ENCODE measurements around the gene PRRT1B. TPM values are rescaled to one million over a fixed set of nuclear protein-coding genes. Genes with fewer than 3 reads are reported as not detected.

Gene PRRT1B
- total and polyA plus RNA-seq, 9 of the 15 experiments (the other 6 are each of a cell fraction or from before 2014, with no cell fraction given): not detected

GRCh38 chr9:131530920-131531832 is 14.1 kb upstream of the PRRT1B start, which contains the start of gene UCK1 (continued):
- 0 out of 4 replicates have a peak, but pooled peaks of 1 of the 2 experiments have one; percentile 31 for TF ChIP-seq MLLT1 (IDR thresholded peaks at IDR 0.05)
- no peak for TF ChIP-seq ZNF311 (CRISPR knock-in tag; IDR thresholded peaks at IDR 0.05)
- TF ChIP-seq KDM4B (IDR thresholded peaks at IDR 0.05; ENCODE audit: borderline replicate concordance in 2 of 2, low read depth in 1 of 2): no peak
- no peak for TF ChIP-seq ZKSCAN3 (CRISPR knock-in tag; IDR thresholded peaks at IDR 0.05)
- no peak for TF ChIP-seq TCF7 (IDR thresholded peaks at IDR 0.05; ENCODE audit: borderline replicate concordance)
- TF ChIP-seq SNIP1 (IDR thresholded peaks at IDR 0.05; ENCODE audit: low read depth): no peak

- Histone ChIP-seq H3K9me1 (ENCODE audit: control insufficient read depth, insufficient read depth, low read length) (no peaks in the 10 kb centered on the region), H3K4me2 (ENCODE audit: insufficient read depth, low read length) (no peak overlapping the region), H3K9ac (ENCODE audit: insufficient read depth in 1 of 2, low read depth in 2 of 2, low read length in 2 of 2) (no peak overlapping the region), H3K4me1 (replicated peaks in 1 of 2; ENCODE audit: control insufficient read depth in 2 of 2, insufficient read depth in 2 of 2, low read length in 2 of 2) (peaks cover 17 to 35% of the 10 kb centered on the region in 2 experiments; a peak in 4 of 5 replicates), H3K27me3 (ENCODE audit: control insufficient read depth in 2 of 2, insufficient read depth in 2 of 2, low read length in 2 of 2) (peaks cover 2 to 8% of the 10 kb centered on the region in 2 experiments; a peak in 2 of 5 replicates), H4K20me1 (replicated peaks; ENCODE audit: control insufficient read depth, insufficient read depth, low read length) (no peaks in the 10 kb centered on the region), H3K79me2 (ENCODE audit: control insufficient read depth, insufficient read depth, low read length) (peaks cover 12% of the 10 kb centered on the region), H3K9me3 (replicated peaks; ENCODE audit: control insufficient read depth, insufficient read depth, low read depth, low read length) (no peaks in the 10 kb centered on the region), H3K27ac (ENCODE audit: extremely low read depth, low read depth, low read length) (no peak overlapping the region), H3K36me3 (ENCODE audit: control insufficient read depth, insufficient read depth, low read length) (peaks cover 4% of the 10 kb centered on the region; the same call in 2 of the 3 replicates), H3K4me3 (no peak overlapping the region), H2AFZ (ENCODE audit: low read depth, low read length) (peak overlapping the region; percentile 43; the same call in 1 of the 2 replicates)
- 3% methylated on average over 8 of the region's 8 CpGs for WGBS (ENCODE audit: insufficient coverage, low coverage, missing lambda C conversion rate)
- BruUV-seq (replicated peaks): no TSS peak
- intact Hi-C loops (cut with micrococcal nuclease): no loop called here
- FAIRE-seq (peak; percentile 78), DNase-seq (ENCODE audit: extremely low read depth in 1 of 4, low spot score in 3 of 4) (peak in 1 of 4 experiments; percentile 23), ATAC-seq (no peak)
- in situ Hi-C loops (cut with MboI): no loop called here
- CTCF ChIA-PET (ENCODE audit: low intra/inter-chr PET ratio): interaction anchor here (0.6 kb wide), 1 partner anchor 217 kb away, joined by 4 read pairs; no protein-coding TSS in a partner anchor
- POLR2A ChIA-PET: interaction anchor here (1.1 kb wide), 1 partner anchor 25 kb away, joined by 3 read pairs; no protein-coding TSS in a partner anchor
- TF ChIP-seq ZNF384 (IDR thresholded peaks at IDR 0.05; ENCODE audit: low read depth, low read length): peak; percentile 72
- 0 out of 4 replicates have a peak, but pooled peaks of 1 of the 2 experiments have one; percentile 13 for TF ChIP-seq FOXK2 (conservative IDR thresholded peaks at IDR 0.05 in 1 of 2, IDR thresholded peaks at IDR 0.05 in 1 of 2; ENCODE audit: low read depth in 2 of 2)
- TF ChIP-seq WHSC1 (IDR thresholded peaks at IDR 0.05; ENCODE audit: low read length): no peak
- TF ChIP-seq E2F4 (CRISPR knock-in tag; IDR thresholded peaks at IDR 0.05; ENCODE audit: low read depth): no peak
- no peak for TF ChIP-seq NCOR1 (IDR thresholded peaks at IDR 0.05)
- TF ChIP-seq CBFA2T2 (conservative IDR thresholded peaks at IDR 0.05): peak; percentile 35
- TF ChIP-seq CBFA2T3 (IDR thresholded peaks at IDR 0.05): peak; percentile 65
- no peak for TF ChIP-seq ZNF512 (tag; IDR thresholded peaks at IDR 0.05)
- peak in 1 of 2 experiments; percentile 33; a peak in 1 of 4 replicates for TF ChIP-seq FOXA3 (CRISPR knock-in tag; conservative IDR thresholded peaks at IDR 0.05 in 1 of 2, IDR thresholded peaks at IDR 0.05 in 1 of 2)
Measured at GRCh38 chr9:131534721-131535237, 10.5 kb upstream of the PRRT1B start.
